ENCODE results near the gene ASPRV1.

The ASPRV1 gene

DNA sequence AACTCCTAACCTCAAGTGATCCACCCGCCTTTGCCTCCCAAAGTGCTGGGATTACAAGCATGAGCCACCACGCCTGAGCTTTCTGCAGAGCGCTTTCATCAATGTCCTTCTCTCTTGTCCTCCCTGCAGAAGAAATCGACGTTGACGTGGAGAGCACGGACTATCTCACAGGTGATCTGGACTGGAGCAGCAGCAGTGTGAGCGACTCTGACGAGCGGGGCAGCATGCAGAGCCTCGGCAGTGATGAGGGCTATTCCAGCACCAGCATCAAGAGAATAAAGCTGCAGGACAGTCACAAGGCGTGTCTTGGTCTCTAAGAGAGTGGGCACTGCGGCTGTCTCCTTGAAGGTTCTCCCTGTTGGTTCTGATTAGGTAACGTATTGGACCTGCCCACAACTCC, 23.5 kb downstream of the ASPRV1 start:
- no peak for FAIRE-seq

DNA sequence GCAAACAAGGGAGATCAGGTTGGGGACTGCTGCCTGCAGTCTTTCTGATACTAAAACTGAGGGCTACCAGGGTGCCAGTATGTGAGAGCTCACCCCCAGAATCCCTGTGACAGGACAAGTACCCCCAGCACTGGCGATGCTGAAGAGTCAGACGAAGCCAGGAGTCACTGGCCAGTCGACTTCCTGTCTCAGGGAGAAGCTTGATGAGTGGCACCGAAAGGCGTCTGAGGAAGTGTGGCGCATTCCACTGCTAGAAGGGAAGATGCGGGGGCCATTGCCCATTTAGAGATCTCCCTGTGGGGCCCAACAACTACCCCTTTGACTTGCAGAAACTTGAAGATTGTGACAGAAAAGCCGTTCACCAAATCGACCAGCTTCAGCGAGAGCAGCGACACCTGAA, 24.5 kb downstream of the ASPRV1 start:
- FAIRE-seq, result no peak

DNA sequence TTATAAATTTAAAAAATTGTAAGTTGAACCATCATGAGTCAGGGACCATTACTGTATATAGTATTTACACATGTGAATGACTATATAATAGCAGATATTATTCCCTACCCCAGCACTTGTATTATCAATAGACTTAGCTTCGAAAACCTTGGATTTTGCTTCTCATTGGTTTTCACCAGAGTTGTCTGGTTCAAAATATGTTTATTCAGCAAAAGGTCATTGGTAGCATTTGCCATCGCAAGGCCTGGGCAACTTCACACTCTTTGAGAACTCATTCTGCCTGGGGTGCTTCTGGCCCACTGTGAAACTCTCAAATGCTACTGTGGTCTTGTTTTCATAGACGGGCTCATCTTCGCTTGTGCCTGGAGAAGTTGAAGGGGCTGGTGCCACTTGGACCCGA, 26.4 kb downstream of the ASPRV1 start:
- FAIRE-seq, result no peak

DNA sequence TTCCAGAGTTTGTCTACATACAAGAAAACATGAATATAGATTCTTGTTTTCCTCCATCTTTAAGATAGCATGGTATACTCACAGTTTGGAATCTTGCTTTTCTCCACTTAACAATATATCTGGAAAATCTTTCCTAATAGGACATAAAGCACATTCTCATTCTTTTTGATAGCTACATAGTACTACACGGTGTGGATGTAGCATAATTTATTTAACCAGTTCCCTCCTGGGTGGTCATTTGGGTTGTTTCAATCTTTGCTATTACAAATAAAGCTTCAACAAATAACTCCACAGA, 26.9 kb downstream of the ASPRV1 start:
- FAIRE-seq, result no peak

DNA sequence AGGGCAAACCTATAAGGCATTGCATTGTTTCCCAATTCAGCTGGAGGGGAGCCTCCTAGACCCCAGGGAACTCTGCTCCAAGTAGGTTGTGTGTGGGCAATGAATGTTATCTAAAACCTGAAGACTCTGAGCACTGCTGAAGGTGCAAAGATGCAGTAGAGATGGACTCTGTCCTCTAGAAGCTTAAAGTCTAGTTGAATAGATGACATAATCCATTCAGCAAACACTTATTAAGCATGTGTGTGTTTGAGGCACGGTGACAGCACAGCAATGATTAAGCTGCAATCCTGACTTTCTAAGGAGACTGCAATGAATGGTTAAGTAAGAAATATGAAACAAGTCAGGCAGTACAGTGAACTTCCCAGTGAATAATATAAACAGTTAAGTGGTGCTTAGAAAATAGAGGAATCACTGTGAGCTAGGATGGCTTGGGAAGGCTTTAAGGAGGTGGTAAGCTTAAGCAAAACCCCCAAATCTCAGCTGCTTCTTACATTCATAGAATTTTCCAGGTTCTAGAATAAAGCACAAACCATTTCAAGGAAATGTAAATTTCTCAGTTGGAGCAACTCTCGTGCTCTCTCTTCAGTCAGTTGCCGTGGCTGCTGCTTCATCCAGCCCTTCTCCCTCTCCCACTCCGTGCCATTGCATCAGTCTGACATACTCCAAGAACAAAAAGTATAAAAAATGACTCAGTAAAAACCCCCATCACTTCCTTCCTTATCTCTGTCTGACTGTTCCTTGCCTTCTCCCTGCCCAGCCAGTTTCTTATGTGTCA, 27.4 kb downstream of the ASPRV1 start:
- FAIRE-seq, result no peak

DNA sequence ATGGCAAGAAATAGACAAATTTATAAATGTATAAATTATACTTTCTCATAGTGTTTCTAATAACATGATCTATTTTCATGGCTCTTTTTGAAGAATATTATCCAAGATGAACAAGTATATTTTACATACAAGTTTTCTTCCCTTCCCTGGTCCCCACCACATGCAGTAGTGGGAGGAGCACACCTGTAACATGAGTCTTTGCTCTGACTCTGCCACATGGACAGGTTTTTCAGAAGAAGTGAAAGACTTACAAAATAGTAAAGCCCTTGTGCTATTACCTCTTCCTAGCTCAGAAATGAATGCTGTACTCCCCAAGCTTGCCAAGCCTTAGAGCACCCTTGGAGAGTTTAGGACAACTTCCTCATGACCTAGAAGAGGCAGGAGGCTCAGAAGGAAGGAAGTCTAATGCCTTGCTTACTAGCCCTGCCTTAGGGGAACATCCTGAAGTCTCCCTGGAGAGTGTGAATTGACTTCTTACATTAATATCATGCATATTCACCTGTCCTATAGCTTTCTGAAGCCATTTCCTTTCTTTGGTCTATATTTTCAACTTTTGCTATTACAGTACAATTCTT, 28.1 kb downstream of the ASPRV1 start:
- no peak for FAIRE-seq

DNA sequence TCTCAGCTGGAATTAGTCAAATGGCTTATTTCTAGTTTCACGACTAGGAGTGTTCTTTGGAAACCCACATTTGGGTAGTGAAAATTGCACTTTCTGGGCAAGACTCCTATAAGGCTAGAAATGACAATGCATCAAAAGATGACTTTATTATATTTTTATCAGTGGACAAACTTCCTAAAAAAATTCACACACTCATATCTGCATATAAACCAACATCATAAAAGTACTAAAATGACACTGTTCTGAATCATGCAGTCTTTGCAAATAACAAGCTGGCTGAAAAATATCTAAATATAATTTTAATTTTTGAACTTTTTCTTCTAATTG, 28.9 kb downstream of the ASPRV1 start:
- no peak for FAIRE-seq

DNA sequence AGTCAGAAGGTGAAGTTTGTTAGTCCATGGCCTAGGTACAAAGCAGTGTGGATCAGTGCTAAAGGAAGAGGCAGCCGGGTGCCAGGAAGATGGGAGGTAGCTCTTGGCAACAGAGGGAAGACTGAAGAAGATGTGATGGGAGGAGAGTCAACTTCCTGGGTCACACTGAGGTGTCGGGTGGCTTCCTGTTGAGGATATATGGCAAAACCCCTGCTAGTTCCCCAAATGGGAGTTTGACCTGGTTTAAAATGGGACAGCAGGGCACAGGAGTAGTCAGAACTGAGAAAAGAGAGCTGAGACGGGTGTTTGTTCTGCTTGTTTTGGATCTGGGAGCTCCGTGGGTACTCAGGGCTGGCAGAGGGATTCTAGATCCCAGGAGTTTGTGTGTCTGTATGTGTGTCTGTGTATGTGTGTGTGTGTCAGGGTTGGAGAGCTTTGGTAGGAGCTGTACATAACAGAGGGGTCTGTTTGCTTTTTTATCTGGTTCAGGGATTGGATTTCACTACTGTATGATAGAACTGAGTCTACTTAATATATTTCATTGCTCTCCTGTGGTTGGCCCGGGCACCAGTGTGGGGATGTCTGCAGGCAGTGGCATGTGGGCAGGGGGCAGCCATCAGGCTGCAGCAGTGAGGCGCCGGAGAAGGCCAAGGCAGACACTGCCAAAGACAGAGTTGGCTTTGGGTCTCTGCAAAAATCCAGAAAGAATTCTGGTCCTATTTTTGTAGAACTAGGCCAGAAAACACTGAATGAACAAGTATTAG, 29.4 kb downstream of the ASPRV1 start:
- no peak for FAIRE-seq

DNA sequence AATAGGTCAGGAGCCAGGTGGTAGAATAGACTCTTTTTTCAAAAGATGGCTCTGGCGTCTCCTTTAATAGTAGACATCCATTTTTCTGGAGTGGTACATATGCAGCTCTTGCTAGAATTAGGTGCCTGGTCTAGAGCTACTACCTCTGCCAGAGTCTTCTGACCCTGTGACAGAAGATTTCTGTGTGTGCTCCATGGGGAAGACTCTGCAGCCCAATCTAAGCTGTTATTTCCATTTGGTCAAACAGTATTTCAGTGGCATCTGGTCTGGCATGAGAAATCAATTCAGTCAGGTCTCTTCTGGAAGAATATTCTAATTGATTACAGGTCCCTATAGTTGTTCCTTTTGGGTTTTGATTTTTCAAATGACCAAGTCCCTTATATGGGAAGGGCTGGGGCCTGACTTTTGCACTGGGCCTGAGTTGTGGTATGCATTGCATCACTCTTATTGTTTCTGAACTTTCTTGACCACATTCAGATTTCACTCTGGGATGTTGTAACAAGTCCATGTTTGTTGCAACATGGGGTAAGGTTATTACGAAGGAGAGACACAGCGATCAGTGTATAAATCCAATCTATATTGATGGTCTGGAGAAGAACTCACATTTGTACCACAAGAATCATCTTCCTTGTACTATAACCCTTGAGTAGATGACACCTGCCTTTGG, 34.4 kb downstream of the ASPRV1 start:
- no peak for FAIRE-seq

DNA sequence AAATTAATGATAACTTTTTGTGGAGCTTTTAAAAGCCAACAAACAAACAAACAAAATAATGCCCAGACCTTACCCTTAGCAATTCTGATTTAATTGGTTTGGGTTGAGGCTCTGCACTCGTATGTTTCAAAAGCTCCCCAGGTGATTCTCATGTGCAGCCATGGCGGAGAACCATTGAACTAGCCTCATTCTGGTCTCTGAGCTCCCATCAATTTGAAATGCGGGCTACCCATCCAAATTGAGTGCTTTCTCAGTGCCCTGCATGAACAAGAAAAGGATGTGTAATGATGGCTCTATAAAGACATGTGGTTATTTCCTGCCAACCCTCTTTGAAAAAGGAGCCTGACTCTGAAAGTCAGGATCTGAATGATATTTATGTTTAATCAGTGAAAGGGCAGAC, 38.3 kb downstream of the ASPRV1 start:
- no peak for FAIRE-seq

DNA sequence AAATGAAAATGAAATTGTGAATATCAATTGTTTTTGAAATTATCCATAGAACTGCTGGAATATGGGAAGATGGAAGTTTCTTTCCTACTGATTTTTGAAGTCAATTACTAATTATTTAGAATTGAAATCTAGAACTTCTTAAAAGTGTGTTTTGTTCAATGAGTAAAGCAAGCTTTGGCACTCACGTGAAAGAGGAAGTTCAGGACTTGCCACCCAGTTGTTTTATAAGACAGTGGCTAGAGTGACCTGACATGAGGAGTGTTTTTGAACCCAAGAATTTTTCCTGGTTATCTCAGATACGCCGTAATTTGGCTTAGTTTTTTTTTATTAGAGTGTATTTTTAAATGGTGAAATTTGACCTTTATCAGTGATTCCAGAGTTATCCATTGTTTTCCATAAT, 43.0 kb downstream of the ASPRV1 start:
- no peak for FAIRE-seq

DNA sequence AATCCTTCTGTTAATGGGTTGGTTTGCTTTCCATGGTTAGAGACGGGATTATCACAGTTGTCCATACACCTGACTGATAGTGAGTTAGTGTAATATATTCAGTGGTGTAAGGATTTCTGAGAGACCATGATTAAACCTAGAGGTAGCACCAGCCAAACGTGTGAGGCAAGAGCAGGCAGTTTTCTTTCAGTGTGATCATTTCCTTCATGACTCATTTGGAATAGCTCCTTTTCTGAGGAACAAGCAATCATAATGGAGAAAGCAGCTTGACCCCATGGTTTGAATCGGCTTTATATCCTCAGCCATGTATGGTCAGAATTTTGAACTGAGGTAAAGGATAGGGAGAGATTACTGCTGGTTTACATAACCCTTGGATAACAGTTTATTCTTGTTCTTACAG, 43.6 kb downstream of the ASPRV1 start:
- FAIRE-seq, result no peak

DNA sequence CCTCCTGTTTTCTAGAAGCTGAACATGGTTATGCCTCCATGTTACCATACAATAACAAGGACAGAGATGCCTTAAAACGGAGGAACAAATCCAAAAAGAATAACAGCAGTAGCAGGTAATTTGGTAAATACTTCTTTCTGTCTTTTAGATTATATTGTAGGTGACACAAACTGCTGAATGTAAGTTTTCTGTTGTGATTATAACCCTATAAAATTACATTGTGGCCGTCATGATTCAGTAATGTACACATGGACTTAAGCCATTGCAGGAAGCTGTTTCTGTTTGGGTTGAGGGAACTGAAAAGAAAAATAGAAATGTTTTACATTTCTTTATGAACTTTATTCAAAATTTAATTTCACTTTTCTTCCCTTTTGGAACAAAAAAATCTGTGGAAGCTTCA, 45.3 kb downstream of the ASPRV1 start:
- no peak for FAIRE-seq

DNA sequence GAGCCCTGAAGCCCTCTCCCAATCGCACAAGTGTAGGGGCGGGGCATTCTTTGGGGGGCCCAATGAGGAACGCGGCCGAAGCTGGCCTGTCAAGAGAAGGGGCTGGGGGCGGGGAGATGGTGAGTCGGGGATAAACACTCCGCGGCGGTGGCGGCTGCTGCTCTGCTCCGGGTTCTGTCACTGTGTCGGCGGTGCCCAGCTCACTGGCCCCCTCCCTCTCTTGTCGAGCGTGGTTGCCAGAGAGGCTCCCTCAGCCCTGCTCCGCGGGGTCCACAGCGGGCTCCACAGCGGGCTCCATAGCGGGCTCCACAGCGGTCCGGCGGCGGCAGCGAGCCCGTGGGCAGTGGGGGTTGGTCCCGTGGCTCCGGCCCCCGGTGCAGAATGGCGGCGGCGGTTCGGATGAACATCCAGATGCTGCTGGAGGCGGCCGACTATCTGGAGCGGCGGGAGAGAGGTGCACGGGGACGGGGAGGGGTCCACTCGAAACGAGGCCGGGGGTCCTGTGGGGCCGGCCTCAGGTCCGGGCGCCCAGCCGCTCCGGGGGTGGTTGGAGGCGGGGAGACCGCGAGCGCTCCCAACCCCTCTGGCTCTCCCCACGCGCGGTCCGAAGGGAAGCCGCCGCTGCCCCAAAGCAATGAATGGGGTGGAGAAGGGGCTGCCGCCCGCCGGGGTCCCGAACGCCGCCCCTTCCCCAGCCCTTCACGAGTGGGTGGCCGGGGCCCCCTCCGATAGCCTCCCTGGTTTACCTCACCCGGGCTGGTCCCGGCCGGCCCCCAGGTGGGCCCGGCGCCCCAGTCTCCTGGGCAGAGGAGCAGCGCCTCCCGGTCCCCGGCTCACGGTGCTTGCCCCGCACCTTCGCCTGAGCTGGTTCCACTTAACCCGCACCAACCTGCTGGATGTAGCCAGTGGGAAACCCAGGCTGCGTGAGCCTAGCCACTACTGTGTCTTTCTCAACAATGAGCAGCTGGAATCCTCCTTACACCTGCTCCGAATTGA, 46.2 kb downstream of the ASPRV1 start, which contains the start of gene MXD1:
Gene MXD1 (plus strand): TSS at position 160 of the 996 bp plus-strand sequence. CDS start 222 bp downstream, at position 382.
- no peak for FAIRE-seq

DNA sequence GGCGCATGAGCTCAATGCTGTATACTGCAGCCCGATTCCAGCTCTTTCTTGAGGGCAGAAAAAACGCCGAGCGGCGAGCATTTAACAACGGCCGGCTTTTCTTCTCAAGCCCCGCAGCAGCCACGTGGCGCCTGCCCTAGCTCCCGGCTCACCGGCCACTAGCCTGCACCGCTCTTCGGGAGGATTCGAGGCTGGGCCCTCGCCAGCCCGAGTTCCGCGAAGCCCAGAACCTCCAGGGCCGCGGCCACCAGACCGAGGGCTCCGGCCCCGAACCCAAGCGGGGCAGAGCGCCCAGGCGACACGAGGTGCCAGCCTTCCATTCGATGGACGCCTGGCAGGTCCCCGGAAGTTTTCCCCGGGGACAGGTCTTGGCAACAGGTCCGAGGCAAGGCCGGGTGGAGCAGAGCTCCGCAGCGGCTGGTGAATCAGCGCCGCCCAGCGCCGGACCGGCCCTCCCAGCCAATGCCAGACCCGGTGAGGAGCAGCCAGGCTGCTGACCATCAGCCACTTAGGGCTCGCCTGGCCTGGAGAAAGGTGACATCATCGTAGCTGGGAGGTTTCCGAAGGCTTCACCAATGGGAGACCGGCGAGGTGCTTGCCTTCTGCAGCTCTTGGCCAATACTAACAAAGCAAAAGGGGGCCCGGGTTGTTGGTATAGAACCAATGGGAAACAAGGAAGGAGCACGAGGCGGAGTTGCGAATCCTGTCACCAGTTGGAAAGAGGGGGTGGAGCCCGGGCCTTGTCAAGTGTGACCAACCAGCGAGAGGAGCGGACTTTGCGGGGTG, 47.1 kb downstream of the ASPRV1 start:
- FAIRE-seq, result peak; percentile 98

DNA sequence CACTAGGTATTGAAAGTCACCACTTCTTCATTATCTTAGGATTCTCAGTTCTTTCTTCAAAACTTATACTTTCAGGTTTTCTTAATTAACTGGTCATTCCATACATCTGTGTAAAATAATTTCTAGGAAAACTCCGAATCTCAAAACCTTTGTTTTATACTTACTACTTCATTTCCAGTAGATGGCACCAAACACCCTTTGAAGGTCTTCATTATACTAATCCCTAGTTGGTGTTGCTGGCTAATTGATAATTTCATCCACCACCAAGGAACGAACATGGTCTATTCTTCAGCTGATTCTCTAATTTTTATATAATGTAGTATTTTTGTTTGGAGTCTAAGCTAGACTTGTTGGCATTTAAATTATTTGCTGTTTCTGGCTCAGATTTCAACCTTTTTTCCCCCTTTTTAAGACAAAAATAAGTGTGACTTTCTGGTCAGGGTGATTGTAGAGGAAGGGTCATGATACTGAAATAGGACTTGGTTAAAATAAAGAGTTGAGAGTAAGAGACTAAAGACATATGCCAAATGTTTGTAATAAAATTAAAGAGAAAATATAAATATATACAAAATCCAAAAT, 49.4 kb downstream of the ASPRV1 start:
- peak; percentile 87 for FAIRE-seq

All from colon (tissue), 2 donors.